Stimulated activated naive CD4-positive, alpha-beta T cell (primary cell): ENCODE data around the gene PAQR6.

Source experiments
- DNase-seq, 6 experiments: peaks; one replicate each; lab custom pipeline; 2025; lab: John Stamatoyannopoulos, UW

The PAQR6 gene

DNA sequence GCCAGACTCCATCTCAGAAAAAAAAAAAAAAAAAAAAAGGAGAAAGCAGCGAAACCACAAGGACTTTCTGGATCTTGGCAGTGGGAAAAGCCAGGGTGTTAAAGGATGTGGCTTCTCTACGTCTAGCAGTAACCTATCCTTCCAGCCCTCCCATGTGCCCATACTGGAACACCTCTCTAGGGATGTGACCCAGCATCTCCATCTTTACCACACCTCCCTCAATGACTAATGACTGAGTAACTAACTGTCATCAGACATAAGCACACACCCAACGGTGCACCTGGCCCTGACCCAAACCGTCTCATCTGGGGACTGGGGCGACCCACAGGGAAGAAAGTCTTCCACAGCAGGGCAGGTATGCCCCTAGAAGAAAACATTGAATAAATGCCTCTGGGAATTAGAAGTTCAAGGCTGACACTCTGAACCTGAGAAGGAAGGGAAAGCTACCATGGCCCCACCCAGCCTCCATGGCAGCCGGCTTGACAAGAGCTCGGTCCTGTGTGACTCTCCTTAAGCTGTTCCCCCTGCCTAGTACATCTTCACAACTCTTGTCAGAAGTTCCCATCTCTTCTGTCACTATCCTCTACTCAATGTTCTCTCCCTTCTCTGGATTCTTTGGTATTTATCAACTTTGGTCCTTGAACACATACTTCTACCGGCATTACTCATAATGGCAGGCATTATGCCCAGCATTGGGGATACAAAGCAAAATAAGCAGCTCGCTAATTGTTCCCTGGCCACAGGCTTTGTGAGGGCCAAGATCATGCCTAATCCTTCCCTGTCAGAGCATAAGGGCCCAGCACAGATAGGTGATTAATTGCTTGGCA is 14.8 kb upstream of the PAQR6 start:
- no peak for DNase-seq

DNA sequence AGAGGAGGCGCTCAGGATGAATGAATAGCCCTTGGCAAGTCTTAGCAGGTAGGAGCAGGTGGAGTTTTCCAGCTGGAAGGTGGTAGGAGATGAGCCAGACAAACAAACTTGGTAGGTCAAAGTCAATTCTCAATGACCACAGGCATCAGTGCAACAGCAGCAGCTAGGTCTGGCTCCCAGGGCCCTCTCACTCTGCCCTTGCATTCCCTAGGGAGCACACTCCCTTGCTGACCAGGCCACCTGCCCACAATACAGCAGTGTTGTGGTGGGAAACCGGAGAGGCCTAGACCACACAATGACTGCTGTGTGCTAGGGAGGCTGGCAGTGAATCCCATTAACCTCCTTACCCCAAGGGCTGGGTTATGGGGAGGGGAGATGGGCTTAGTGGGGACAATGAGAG is 13.0 kb upstream of the PAQR6 start:
- DNase-seq = no peak

GRCh38 chr1:156259805-156260204 is 11.9 kb upstream of the PAQR6 start:
- no peak for DNase-seq

DNA sequence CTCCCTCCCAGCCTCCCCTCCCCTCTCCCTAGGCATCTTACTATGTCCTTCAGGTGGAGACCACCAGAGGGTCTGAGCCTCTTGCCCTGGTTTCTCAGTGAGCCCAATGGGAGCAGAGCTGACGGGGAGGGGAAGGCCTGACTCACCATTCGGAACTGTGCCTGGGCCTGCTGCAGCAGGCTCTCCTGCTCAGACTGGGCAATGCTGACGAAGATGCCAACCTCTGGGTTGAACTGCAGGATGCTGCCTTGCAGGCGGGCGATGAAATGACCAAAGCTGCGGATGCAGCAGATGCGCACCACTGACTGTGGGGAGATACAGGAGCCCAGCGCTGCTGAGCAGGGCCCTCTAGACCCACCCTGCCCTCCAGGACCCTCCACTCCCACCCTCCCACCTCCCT is 11.0 kb upstream of the PAQR6 start:
- DNase-seq = no peak

DNA sequence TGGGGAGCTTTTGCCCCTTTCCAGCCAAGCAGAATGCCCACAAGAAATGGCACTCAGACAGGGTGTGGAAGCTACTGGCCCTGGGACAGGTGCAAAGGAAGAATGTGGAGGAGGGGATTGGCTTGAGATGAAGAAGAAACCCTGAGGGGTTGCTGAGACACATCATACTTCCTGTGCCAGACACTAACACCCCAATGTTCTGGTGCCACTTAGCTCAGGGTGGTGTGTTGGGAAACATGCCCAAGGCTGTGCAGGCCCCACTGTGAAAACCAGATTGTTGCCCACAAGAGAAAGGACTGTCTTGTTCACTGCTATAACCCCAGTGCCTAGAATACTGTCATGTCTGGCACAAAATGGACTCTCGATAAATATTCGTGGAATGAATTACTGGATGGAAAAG is 9.9 kb upstream of the PAQR6 start:
- no peak for DNase-seq

DNA sequence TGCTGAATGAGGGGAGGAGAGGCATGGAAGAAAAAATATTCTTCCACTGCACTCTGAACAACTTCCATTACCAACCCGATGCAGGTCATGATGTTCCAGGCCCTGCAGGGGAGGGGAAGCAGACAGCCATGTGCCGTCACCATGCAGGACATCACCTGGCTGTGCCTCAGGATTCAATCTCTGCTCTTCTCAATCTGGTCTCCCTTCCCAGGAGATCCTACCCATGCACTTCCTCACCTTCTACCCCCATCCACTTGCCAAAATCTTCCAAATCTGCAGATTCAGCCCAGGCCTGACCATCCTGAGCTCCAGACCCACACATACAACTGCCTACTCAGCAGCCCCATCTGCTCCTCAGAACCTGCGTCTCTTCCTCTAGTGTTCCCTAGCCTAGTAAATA is 5.8 kb upstream of the PAQR6 start:
- DNase-seq = no peak

- no peak for DNase-seq
Observed at GRCh38 chr1:156251527-156251926, 3.7 kb upstream of the PAQR6 start.

- no peak for DNase-seq
Observed at GRCh38 chr1:156249593-156249992, 1.7 kb upstream of the PAQR6 start.

GRCh38 chr1:156248323-156248683 is 447 bp upstream of the PAQR6 start:
- DNase-seq = no peak

DNA sequence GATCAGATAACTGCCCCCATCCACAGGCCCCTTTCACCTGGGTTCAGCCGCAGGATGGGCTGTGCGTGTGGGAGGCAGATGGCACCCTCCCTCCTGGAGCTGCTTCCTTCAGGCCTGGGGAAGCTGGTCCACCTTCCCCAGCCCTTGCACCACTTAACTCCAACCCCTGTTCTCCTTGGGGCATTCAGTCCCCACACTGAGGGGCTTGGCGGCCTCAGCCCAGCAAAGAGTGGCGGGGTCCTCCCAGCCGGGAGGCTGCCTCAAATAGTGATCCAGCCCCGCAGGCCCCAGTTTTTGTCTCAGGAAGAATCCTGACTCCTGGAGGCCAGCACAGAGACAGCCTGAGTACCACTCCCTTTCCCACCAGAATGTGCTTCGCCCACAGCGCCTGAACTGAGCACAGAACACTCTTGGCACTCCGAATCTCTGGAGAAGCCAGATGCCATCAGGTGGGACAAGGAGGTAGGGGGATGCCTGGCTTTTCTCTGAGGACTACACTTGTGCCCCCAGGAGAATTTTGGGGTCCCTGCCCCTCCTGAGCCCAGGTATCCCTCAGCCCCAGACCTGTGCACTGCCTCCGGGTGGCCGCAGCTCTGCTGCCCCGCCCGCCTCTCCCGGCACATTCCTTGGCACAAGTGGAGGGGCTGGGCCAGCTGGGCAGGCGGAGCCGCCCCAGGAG is 936 bp downstream of the PAQR6 start:
- DNase-seq = no peak

- no peak for DNase-seq
Observed at GRCh38 chr1:156246241-156246780, 1.5 kb downstream of the PAQR6 start.

GRCh38 chr1:156245451-156246232 is 2.2 kb downstream of the PAQR6 start:
- peak in 3 of 6 experiments; percentile 20 to 50 (median 23) for DNase-seq

DNA sequence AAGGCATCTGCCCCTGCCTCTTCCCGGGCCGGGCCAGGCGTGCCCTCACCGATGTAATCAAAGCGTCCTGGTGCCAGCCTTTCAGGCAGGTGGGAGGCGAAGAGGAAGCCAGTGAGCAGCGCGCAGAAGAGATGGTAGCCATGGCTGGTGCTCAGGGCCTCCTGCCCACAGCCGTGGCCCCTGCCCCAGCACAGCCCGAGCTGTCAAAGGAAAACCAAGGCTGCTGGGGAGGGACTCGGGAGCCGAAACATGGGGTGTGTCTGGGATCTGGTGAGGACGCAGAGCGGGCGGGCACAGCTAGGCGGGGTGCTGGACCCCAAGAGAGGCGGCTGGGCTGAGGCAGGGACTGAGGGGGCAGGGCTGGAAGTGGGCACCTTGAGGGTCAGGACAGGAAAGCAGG is 3.1 kb downstream of the PAQR6 start:
- no peak for DNase-seq

DNA sequence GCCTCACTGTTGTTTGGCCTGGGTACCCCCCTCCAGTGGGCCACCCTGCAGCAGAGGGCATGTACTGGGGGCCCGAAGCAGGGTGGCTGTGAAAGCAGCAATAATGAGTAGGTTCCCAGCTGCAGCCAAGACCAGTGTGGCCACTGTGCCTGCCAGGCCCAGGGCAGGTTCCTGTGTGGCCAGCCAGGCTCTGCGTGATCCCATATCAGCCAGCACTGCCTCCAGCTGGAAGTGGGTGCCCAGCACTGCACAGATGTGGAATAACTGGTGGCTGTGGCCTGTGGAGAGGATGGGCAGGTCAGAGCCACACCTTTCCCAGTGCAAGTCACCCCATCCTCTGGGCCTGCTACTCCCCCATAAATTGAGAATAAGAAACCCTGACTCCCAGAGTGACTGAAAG is 3.7 kb downstream of the PAQR6 start:
- no peak for DNase-seq

DNA sequence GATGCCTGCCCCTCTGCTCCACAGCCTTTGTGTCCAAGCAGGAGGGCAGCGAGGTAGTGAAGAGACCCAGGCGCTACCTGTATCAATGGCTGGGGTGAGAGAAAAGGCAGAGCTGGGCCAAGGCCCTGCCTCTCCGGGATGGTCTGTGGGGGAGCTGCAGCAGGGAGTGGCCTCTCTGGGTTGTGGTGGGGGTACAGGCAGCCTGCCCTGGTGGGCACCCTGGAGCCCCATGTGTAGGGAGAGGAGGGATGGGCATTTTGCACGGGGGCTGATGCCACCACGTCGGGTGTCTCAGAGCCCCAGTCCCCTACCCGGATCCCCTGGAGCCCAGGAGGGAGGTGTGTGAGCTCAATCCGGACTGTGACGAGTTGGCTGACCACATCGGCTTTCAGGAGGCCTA is 5.1 kb downstream of the PAQR6 start:
- no peak for DNase-seq

- DNase-seq = no peak
Observed at GRCh38 chr1:156241926-156242325, 5.9 kb downstream of the PAQR6 start, which contains the start of gene BGLAP. Gene BGLAP (plus strand): TSS chr1:156242184. CDS start chr1:156242232, 48 bp downstream.

GRCh38 chr1:156241311-156241811 is 6.5 kb downstream of the PAQR6 start:
- DNase-seq = no peak

- DNase-seq = no peak
Observed at GRCh38 chr1:156238248-156238647, 9.6 kb downstream of the PAQR6 start.

DNA sequence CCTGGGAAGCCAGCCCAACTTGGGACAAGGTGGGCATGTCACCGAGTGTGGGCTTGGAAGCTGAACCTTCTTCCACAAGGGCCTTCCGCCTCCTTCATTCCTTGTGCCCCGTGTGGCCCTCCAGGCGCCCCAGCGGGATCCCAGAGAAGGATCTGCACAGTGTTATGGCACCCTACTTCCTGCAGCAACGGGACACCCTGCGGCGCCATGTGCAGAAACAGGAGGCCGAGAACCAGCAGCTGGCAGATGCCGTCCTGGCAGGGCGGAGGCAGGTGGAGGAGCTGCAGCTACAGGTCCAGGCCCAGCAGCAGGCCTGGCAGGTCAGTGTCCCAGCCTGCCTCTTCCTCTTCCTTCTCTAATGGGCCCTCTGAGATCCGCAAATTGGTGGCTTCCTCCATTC is 11.7 kb downstream of the PAQR6 start:
- DNase-seq = no peak

DNA sequence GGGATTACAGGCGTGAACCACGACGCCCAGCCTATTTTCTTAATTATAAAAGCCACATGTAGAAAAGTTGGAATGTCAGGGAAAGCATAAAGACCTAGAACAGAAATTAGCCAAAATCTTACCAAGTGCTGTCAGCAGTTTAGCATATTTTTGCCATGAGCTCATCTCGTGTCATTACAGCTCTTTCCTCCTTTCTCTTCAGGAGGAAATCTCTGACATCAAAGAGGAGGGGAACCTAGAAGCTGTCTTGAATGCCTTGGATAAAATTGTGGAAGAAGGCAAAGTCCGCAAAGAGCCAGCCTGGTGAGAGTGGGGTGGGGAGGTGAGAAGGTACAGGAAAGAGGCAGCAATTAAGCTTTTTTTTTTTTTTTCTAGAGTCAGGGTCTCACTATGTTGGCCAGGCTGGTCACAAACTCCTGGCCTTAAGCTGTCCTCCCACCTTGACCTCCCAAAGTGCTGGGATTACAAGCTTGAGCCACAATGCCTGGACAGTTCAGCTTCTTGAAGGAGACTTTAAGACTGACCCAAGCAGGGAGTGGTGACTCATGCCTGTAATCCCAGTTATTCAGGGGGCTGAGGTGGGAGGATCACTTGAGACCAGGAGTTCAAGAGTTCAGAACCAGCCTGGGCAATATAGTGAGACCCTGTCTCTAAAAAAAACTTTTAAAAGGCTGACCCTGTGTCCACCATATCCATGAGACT is 14.3 kb downstream of the PAQR6 start:
- no peak for DNase-seq

DNA sequence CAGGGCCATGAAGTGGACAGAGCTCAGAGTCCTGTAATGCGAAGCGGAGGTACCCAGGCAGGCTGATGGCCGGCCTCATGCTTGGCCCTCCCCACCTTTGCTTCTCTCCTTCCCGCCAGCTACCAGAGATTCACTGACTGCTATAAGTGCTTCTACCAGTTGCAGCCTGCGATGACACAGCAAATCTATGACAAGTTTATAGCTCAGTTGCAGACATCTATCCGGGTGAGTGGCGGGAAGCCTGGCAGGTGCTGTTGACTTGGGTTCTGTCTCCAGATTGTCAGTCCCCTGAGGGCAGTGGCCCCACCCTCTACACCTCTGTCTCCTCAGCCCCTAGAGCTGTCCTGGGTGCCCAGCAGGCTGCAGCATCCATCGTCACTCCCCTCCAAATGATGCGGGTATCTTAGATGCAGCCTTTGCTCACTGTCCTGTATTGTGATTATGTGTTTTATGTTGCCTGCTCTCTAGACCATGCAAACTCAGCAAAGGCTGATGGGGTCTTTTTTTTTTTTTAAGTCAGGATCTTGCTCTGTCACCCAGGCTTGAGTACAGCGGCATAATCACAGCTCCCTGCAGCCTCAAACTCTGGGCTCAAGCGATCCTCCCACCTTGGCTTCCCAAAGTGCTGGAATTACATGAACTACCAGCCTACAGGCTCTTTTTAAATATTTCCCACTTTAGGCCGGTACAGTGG is 15.5 kb downstream of the PAQR6 start:
- no peak for DNase-seq
